Panc1 (cell line): ENCODE data around the gene SBNO2. TPM values are rescaled to one million over a fixed set of nuclear protein-coding genes. Genes with fewer than 3 reads are reported as not detected.
A peak's percentile ranks its signal among the peaks of the same experiment; 100 is the strongest.

ENCODE experiments used
- ATAC-seq: fragments of 200-7000 bp; cut with Tn5 transposase; 2 replicates; pipeline ENCODE4 v1.9.1; 2020; ENCODE audit warnings: mild to moderate bottlenecking, moderate library complexity
- BruUV-seq: library from RNA; stranded (reverse); fragments of 400-500 nt; replicated peaks from 2 replicates; lab custom pipeline; 2021; lab: Mats Ljungman, UMichigan
- CTCF ChIA-PET: fragments of 300-600 bp; sonication (Branson Sonifier 250); formaldehyde crosslinking; loops from one replicate; lab custom pipeline; 2022; ENCODE audit warnings: antibody characterized with exemption; lab: Charles Lee
- POLR2A ChIA-PET: fragments of 300-600 bp; sonication (Branson Sonifier 250); formaldehyde crosslinking; loops from one replicate; lab custom pipeline; 2022; ENCODE audit warnings: antibody characterized with exemption; lab: Charles Lee
- DNase-seq: peaks from one replicate; pipeline ENCODE4 v3.0.0-alpha.2; 2010; ENCODE audit warnings: low read depth, low spot score
- H3K27ac ChIP-seq: 2 replicates; pipeline ENCODE4 v1.5.1; 2011; ENCODE audit warnings: mild to moderate bottlenecking, low read length, inconsistent platforms
- H3K27me3 ChIP-seq: fragments of 200-500 bp; sonication (Bioruptor generic); 2 replicates; pipeline ENCODE4 v1.6.0; 2014; ENCODE audit warnings: low read length, inconsistent platforms; ENCODE audit not compliant: control insufficient read depth, insufficient read depth
- H3K36me3 ChIP-seq: fragments of 200-500 bp; sonication (Bioruptor generic); 2 replicates; pipeline ENCODE4 v1.5.1; 2014; ENCODE audit warnings: inconsistent platforms, mild to moderate bottlenecking, low read length, moderate library complexity; ENCODE audit not compliant: control insufficient read depth, insufficient read depth
- H3K4me1 ChIP-seq: 2 replicates; pipeline ENCODE4 v1.5.1; 2011; ENCODE audit warnings: inconsistent platforms, mild to moderate bottlenecking, low read length, moderate library complexity; ENCODE audit not compliant: control insufficient read depth, insufficient read depth
- H3K4me3 ChIP-seq, 2 experiments: 2 replicates each; pipeline ENCODE4 v1.5.1; 2011 to 2012; ENCODE audit warnings: low read depth in 2 of 2, low read length in 2 of 2, mild to moderate bottlenecking in 2 of 2, inconsistent platforms in 1 of 2, moderate library complexity in 1 of 2
- H3K9me3 ChIP-seq: fragments of 200-500 bp; sonication (Bioruptor generic); 2 replicates; pipeline ENCODE4 v1.5.1; 2014; ENCODE audit warnings: low read depth, mild to moderate bottlenecking, inconsistent platforms, low read length, moderate library complexity; ENCODE audit not compliant: control insufficient read depth, insufficient read depth
- POLR2AphosphoS5 ChIP-seq: IDR thresholded peaks from 2 replicates; pipeline ENCODE4 v1.6.1; 2012; ENCODE audit warnings: mild to moderate bottlenecking, low read depth, low read length, moderate library complexity
- SIN3A ChIP-seq: IDR thresholded peaks from 2 replicates; pipeline ENCODE4 v1.6.1; 2012; ENCODE audit warnings: low read depth, mild to moderate bottlenecking, low read length, moderate library complexity, borderline replicate concordance; ENCODE audit not compliant: insufficient read depth
- TCF7L2 ChIP-seq: IDR thresholded peaks from 2 replicates; pipeline ENCODE4 v1.6.1; 2011; ENCODE audit warnings: mild to moderate bottlenecking, low read depth, low read length, inconsistent platforms
- in situ Hi-C: cut with HindIII; loops from 2 replicates; pipeline ENCODE4 v1.10.0; 2016; ENCODE audit warnings: low sequenced_read_pairs, low pct_unique_long_range_greater_than_20kb
- intact Hi-C: fragments of 100-400 bp; cut with micrococcal nuclease; formaldehyde crosslinking; loops from one replicate; pipeline ENCODE4 v1.10.0; 2022; ENCODE audit not compliant: unreplicated experiment
- total RNA-seq: library from RNA; stranded (reverse); gene quantifications from one replicate; pipeline ENCODE4 v1.2.1, GENCODE V29; 2021; ENCODE audit not compliant: unreplicated experiment
- TF ChIP-seq, protein P1 (sequence below): fragments of 450-650 bp; IDR thresholded peaks from 2 replicates; pipeline ENCODE4 v1.5.1; 2017; ENCODE audit warnings: mild to moderate bottlenecking
- TF ChIP-seq, protein P2 (sequence below), 2 experiments: IDR thresholded peaks; 2 replicates each; pipeline ENCODE4 v1.6.1; 2011 to 2012; ENCODE audit warnings: low read depth in 2 of 2, control low read depth in 1 of 2, low read length in 1 of 2, mild to moderate bottlenecking in 1 of 2, moderate library complexity in 1 of 2; ENCODE audit not compliant: insufficient read depth in 1 of 2

SBNO2 gene
- total RNA-seq, 1 experiment from 2014 or later = 101 TPM

- Histone ChIP-seq H3K9me3 (no peaks in the 10 kb centered on the region), H3K27me3 (no peaks in the 10 kb centered on the region), H3K36me3 (no peaks in the 10 kb centered on the region), H3K4me1 (no peaks in the 10 kb centered on the region; the same call in 1 of the 2 replicates), H3K27ac (no peak overlapping the region), H3K4me3 (no peak overlapping the region)
- ATAC-seq (peak; percentile 57), DNase-seq (no peak)
- POLR2A ChIA-PET = no interaction called here
- in situ Hi-C loops (no loop called here), intact Hi-C loops (no loop called here)
- CTCF ChIA-PET = interaction anchor here (0.6 kb wide), 1 partner anchor 11 kb away, joined by 4 read pairs; no protein-coding TSS in a partner anchor
- BruUV-seq = no TSS peak
- TF ChIP-seq, protein P1, sequence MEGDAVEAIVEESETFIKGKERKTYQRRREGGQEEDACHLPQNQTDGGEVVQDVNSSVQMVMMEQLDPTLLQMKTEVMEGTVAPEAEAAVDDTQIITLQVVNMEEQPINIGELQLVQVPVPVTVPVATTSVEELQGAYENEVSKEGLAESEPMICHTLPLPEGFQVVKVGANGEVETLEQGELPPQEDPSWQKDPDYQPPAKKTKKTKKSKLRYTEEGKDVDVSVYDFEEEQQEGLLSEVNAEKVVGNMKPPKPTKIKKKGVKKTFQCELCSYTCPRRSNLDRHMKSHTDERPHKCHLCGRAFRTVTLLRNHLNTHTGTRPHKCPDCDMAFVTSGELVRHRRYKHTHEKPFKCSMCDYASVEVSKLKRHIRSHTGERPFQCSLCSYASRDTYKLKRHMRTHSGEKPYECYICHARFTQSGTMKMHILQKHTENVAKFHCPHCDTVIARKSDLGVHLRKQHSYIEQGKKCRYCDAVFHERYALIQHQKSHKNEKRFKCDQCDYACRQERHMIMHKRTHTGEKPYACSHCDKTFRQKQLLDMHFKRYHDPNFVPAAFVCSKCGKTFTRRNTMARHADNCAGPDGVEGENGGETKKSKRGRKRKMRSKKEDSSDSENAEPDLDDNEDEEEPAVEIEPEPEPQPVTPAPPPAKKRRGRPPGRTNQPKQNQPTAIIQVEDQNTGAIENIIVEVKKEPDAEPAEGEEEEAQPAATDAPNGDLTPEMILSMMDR = peak; percentile 79
- no peak for TF ChIP-seq TCF7L2
Observed at GRCh38 chr19:1223018-1223855, 49.2 kb upstream of the SBNO2 start.

DNA sequence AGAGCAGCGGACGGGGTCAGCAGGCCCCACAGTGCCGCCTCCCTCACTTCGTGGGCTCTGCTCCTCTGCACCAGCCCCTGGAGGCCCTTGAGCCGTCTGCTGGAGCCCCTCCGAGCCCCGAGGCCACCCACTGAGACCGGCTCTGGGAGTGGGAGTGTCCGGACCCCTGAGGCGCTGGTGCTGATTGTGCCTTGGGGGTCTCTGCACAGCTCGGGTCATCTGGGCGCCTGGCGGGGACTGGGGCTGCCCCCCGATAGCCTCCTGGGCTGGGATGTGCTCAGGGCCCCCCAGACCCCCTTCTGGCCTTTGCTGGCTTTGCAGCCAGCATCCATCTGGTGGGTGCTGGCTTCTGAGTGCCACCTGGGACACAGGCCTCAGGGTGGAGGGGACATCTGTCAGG, 48.3 kb upstream of the SBNO2 start:
- Histone ChIP-seq H3K4me1 (peaks cover 3% of the 10 kb centered on the region; the same call in 1 of the 2 replicates), H3K4me3 (no peak overlapping the region), H3K27me3 (no peaks in the 10 kb centered on the region), H3K9me3 (no peaks in the 10 kb centered on the region), H3K36me3 (no peaks in the 10 kb centered on the region), H3K27ac (no peak overlapping the region)
- no TSS peak for BruUV-seq
- DNase-seq (no peak), ATAC-seq (no peak)
- CTCF ChIA-PET = interaction anchor here (0.6 kb wide), 2 partner anchors 12 to 44 kb away, joined by 3 to 4 read pairs; no protein-coding TSS in a partner anchor
- TF ChIP-seq, protein P2, sequence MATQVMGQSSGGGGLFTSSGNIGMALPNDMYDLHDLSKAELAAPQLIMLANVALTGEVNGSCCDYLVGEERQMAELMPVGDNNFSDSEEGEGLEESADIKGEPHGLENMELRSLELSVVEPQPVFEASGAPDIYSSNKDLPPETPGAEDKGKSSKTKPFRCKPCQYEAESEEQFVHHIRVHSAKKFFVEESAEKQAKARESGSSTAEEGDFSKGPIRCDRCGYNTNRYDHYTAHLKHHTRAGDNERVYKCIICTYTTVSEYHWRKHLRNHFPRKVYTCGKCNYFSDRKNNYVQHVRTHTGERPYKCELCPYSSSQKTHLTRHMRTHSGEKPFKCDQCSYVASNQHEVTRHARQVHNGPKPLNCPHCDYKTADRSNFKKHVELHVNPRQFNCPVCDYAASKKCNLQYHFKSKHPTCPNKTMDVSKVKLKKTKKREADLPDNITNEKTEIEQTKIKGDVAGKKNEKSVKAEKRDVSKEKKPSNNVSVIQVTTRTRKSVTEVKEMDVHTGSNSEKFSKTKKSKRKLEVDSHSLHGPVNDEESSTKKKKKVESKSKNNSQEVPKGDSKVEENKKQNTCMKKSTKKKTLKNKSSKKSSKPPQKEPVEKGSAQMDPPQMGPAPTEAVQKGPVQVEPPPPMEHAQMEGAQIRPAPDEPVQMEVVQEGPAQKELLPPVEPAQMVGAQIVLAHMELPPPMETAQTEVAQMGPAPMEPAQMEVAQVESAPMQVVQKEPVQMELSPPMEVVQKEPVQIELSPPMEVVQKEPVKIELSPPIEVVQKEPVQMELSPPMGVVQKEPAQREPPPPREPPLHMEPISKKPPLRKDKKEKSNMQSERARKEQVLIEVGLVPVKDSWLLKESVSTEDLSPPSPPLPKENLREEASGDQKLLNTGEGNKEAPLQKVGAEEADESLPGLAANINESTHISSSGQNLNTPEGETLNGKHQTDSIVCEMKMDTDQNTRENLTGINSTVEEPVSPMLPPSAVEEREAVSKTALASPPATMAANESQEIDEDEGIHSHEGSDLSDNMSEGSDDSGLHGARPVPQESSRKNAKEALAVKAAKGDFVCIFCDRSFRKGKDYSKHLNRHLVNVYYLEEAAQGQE (IDR thresholded peaks at IDR 0.05; ENCODE audit: insufficient read depth in 1 of 2, low read depth in 2 of 2, low read length in 1 of 2) = no peak
- TF ChIP-seq, protein P1 = no peak
- TF ChIP-seq TCF7L2 = no peak
- no peak for TF ChIP-seq POLR2AphosphoS5
- TF ChIP-seq SIN3A = no peak
- intact Hi-C loops = no loop called here
- POLR2A ChIA-PET = no interaction called here
- in situ Hi-C loops = no loop called here
